HepG2 (cell line): ENCODE measurements around the gene NOSIP. TPM values are rescaled to one million over a fixed set of nuclear protein-coding genes. Genes with fewer than 3 reads are reported as not detected.

Experiments used
- HOXA3 ChIP-seq: sonication (generic); formaldehyde crosslinking; IDR thresholded peaks from 2 replicates; pipeline ENCODE4 v1.5.0; 2020; ENCODE audit warnings: missing genetic modification reagents
- IRX3 ChIP-seq: sonication (generic); formaldehyde crosslinking; IDR thresholded peaks from 2 replicates; pipeline ENCODE4 v1.8.1; 2023; ENCODE audit warnings: mild to moderate bottlenecking, low read depth, missing genetic modification reagents, borderline replicate concordance
- KAT8 ChIP-seq: IDR thresholded peaks from 2 replicates; pipeline ENCODE4 v1.6.1; 2016; ENCODE audit warnings: missing genetic modification reagents, missing compliant biosample characterization
- KDM1A ChIP-seq: IDR thresholded peaks from 2 replicates; pipeline ENCODE4 v1.6.1; 2016; ENCODE audit warnings: missing compliant biosample characterization
- KLF16 ChIP-seq, 2 experiments: sonication (generic) in 1 of 2; formaldehyde crosslinking in 1 of 2; IDR thresholded peaks; 2 replicates each; pipeline versions ENCODE4 v1.6.1 to v1.8.0; 2016 to 2023; ENCODE audit warnings: missing genetic modification reagents in 2 of 2, missing compliant biosample characterization in 1 of 2
- MEIS1 ChIP-seq: sonication (generic); formaldehyde crosslinking; IDR thresholded peaks from 2 replicates; pipeline ENCODE4 v1.9.0; 2021; ENCODE audit warnings: mild to moderate bottlenecking, missing genetic modification reagents, moderate library complexity, borderline replicate concordance
- NFIB ChIP-seq: sonication (generic); formaldehyde crosslinking; IDR thresholded peaks from 2 replicates; pipeline ENCODE4 v1.9.0; 2021; ENCODE audit warnings: missing genetic modification reagents, mild to moderate bottlenecking, borderline replicate concordance
- RARA ChIP-seq: IDR thresholded peaks from 2 replicates; pipeline ENCODE4 v1.6.1; 2016; ENCODE audit warnings: missing genetic modification reagents, missing compliant biosample characterization
- SMAD1 ChIP-seq: sonication (generic); formaldehyde crosslinking; IDR thresholded peaks from 2 replicates; pipeline ENCODE4 v1.4.0; 2020; ENCODE audit warnings: missing genetic modification reagents, low read depth, mild to moderate bottlenecking, borderline replicate concordance
- SNAPC4 ChIP-seq: sonication (generic); formaldehyde crosslinking; IDR thresholded peaks from 2 replicates; pipeline ENCODE4 v1.4.0; 2020; ENCODE audit warnings: mild to moderate bottlenecking, missing genetic modification reagents
- SP5 ChIP-seq: IDR thresholded peaks from 2 replicates; pipeline ENCODE4 v1.6.1; 2016; ENCODE audit warnings: low read depth, borderline replicate concordance
- SSRP1 ChIP-seq: IDR thresholded peaks from 2 replicates; pipeline ENCODE4 v1.6.1; 2016; ENCODE audit warnings: control low read depth
- TOE1 ChIP-seq: sonication (generic); formaldehyde crosslinking; IDR thresholded peaks from 2 replicates; pipeline ENCODE4 v1.4.0; 2020; ENCODE audit warnings: mild to moderate bottlenecking, missing genetic modification reagents
- TOPORS ChIP-seq: sonication (generic); formaldehyde crosslinking; IDR thresholded peaks from 2 replicates; pipeline ENCODE4 v1.8.0; 2023; ENCODE audit warnings: mild to moderate bottlenecking, missing genetic modification reagents
- ZBTB2 ChIP-seq: sonication (generic); formaldehyde crosslinking; IDR thresholded peaks from 2 replicates; pipeline ENCODE4 v1.8.0; 2022; ENCODE audit warnings: low read depth, missing genetic modification reagents
- ZNF160 ChIP-seq: sonication (generic); formaldehyde crosslinking; IDR thresholded peaks from 2 replicates; pipeline ENCODE4 v1.8.0; 2022; ENCODE audit warnings: mild to moderate bottlenecking, inconsistent platforms, missing genetic modification reagents
- polyA plus RNA-seq, 8 experiments: library from polyadenylated mRNA; depleted of rRNA in 3 of 8; stranded (reverse) in 7 of 8; unstranded in 1 of 8; fragments of >200 nt; fragmentation: Illumina TruSeq in 4 of 8; extraction: Trizol in 4 of 8; gene quantifications; 2 replicates each; pipeline versions ENCODE4 v1.2.1 to v1.2.3, GENCODE V29; 2011 to 2016; ENCODE audit warnings: low read depth in 4 of 8, missing spikeins in 1 of 8, mixed read lengths in 1 of 8; ENCODE audit not compliant: insufficient read depth in 1 of 8
- total RNA-seq, 5 experiments: library from RNA; depleted of rRNA; stranded (reverse); fragments of >200 nt; fragmentation: Illumina TruSeq; extraction: Trizol; gene quantifications; 2 replicates each; pipeline ENCODE4 v1.2.3, GENCODE V29; 2016; ENCODE audit warnings: low read depth in 1 of 5
- TF ChIP-seq, protein P1 (sequence below): sonication (generic); formaldehyde crosslinking; IDR thresholded peaks from 2 replicates; pipeline ENCODE4 v1.8.0; 2022; ENCODE audit warnings: mild to moderate bottlenecking, missing genetic modification reagents; ENCODE audit not compliant: insufficient replicate concordance
- TF ChIP-seq, protein P2 (sequence below): sonication (generic); formaldehyde crosslinking; IDR thresholded peaks from 2 replicates; pipeline ENCODE4 v1.8.0; 2022; ENCODE audit warnings: mild to moderate bottlenecking, missing genetic modification reagents, moderate library complexity
- TF ChIP-seq, protein P3 (sequence below): sonication (generic); formaldehyde crosslinking; IDR thresholded peaks from 2 replicates; pipeline ENCODE4 v1.5.1; 2020; ENCODE audit warnings: missing genetic modification reagents, mild to moderate bottlenecking, borderline replicate concordance

NOSIP gene
- total and polyA plus RNA-seq, 2 of the 13 experiments (the other 11 are each of a cell fraction or from before 2014, with no cell fraction given): 54.3 to 78.0 TPM

- TF ChIP-seq ZBTB2 (CRISPR knock-in tag) (no peak), KLF16 (CRISPR knock-in tag; IDR thresholded peaks at IDR 0.05) (peak in 1 of 2 experiments; percentile 49; a peak in 1 of 4 replicates), RARA (CRISPR knock-in tag) (peak; percentile 34), TOE1 (CRISPR knock-in tag) (no peak), NFIB (CRISPR knock-in tag) (no peak), SP5 (CRISPR knock-in tag) (peak; percentile 16; the same call in 1 of the 2 replicates), SMAD1 (no peak), SSRP1 (CRISPR knock-in tag) (no peak), KAT8 (CRISPR knock-in tag) (0 out of 2 replicates have a peak, but pooled peaks have one; percentile 19), ZNF160 (no peak), HOXA3 (CRISPR knock-in tag) (0 out of 2 replicates have a peak, but pooled peaks have one; percentile 23), TOPORS (no peak), SNAPC4 (CRISPR knock-in tag) (no peak), IRX3 (CRISPR knock-in tag) (no peak), MEIS1 (no peak), KDM1A (CRISPR knock-in tag) (no peak)
- TF ChIP-seq, protein P1, sequence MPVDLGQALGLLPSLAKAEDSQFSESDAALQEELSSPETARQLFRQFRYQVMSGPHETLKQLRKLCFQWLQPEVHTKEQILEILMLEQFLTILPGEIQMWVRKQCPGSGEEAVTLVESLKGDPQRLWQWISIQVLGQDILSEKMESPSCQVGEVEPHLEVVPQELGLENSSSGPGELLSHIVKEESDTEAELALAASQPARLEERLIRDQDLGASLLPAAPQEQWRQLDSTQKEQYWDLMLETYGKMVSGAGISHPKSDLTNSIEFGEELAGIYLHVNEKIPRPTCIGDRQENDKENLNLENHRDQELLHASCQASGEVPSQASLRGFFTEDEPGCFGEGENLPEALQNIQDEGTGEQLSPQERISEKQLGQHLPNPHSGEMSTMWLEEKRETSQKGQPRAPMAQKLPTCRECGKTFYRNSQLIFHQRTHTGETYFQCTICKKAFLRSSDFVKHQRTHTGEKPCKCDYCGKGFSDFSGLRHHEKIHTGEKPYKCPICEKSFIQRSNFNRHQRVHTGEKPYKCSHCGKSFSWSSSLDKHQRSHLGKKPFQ: no peak
- TF ChIP-seq, protein P2, sequence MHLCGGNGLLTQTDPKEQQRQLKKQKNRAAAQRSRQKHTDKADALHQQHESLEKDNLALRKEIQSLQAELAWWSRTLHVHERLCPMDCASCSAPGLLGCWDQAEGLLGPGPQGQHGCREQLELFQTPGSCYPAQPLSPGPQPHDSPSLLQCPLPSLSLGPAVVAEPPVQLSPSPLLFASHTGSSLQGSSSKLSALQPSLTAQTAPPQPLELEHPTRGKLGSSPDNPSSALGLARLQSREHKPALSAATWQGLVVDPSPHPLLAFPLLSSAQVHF (CRISPR knock-in tag): no peak
- TF ChIP-seq, protein P3, sequence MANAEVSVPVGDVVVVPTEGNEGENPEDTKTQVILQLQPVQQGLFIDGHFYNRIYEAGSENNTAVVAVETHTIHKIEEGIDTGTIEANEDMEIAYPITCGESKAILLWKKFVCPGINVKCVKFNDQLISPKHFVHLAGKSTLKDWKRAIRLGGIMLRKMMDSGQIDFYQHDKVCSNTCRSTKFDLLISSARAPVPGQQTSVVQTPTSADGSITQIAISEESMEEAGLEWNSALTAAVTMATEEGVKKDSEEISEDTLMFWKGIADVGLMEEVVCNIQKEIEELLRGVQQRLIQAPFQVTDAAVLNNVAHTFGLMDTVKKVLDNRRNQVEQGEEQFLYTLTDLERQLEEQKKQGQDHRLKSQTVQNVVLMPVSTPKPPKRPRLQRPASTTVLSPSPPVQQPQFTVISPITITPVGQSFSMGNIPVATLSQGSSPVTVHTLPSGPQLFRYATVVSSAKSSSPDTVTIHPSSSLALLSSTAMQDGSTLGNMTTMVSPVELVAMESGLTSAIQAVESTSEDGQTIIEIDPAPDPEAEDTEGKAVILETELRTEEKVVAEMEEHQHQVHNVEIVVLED: no peak
Observed at GRCh38 chr19:49570997-49571676, 9.2 kb downstream of the NOSIP start (continued).
